H1 (cell line): ENCODE data around the gene AHDC1. TPM values are rescaled to one million over a fixed set of nuclear protein-coding genes. Genes with fewer than 3 reads are reported as not detected.

ENCODE experiments used
- CTCF ChIA-PET: fragments of 300-600 bp; sonication (Branson Sonifier 250); formaldehyde crosslinking; loops from one replicate; lab custom pipeline; 2021; ENCODE audit not compliant: partially characterized antibody; lab: Charles Lee
- POLR2A ChIA-PET: fragments of 300-600 bp; sonication (Branson Sonifier 250); formaldehyde crosslinking; loops from one replicate; lab custom pipeline; 2021; ENCODE audit warnings: inconsistent platforms; ENCODE audit not compliant: partially characterized antibody; lab: Charles Lee
- DNase-seq, 2 experiments: peaks; one replicate each; pipeline versions ENCODE4 v3.0.0 to v3.0.0-alpha.2; 2010 to 2022; ENCODE audit warnings: low spot score in 2 of 2, low read depth in 1 of 2, mixed read lengths in 1 of 2
- FAIRE-seq: peaks from 2 replicates; lab custom pipeline; 2011; peaks lifted over from hg19 to GRCh38; lab: Jason Lieb, UNC
- H2AFZ ChIP-seq: 2 replicates; pipeline ENCODE4 v1.8.1; 2012; ENCODE audit warnings: low read length, inconsistent platforms
- H2AK5ac ChIP-seq: 2 replicates; pipeline ENCODE4 v1.6.1; 2013; ENCODE audit warnings: low read depth, low read length
- H2BK120ac ChIP-seq: replicated peaks from 2 replicates; pipeline ENCODE3; 2013; ENCODE audit warnings: low read depth, low read length, inconsistent platforms
- H2BK12ac ChIP-seq: 2 replicates; pipeline ENCODE4 v1.6.1; 2013; ENCODE audit warnings: low read depth, low read length
- H2BK15ac ChIP-seq: 2 replicates; pipeline ENCODE4 v1.6.1; 2013; ENCODE audit warnings: low read length
- H2BK20ac ChIP-seq: 2 replicates; pipeline ENCODE4 v1.6.1; 2013; ENCODE audit warnings: low read length
- H2BK5ac ChIP-seq: 2 replicates; pipeline ENCODE4 v1.6.1; 2013; ENCODE audit warnings: low read depth, low read length
- H3K14ac ChIP-seq: 2 replicates; pipeline ENCODE4 v1.6.1; 2013; ENCODE audit warnings: inconsistent platforms; ENCODE audit not compliant: insufficient read length
- H3K18ac ChIP-seq: 2 replicates; pipeline ENCODE4 v1.6.1; 2013; ENCODE audit warnings: low read length; ENCODE audit errors: extremely low read depth
- H3K23ac ChIP-seq: 2 replicates; pipeline ENCODE4 v1.6.1; 2013; ENCODE audit warnings: inconsistent platforms; ENCODE audit not compliant: insufficient read length
- H3K23me2 ChIP-seq: 2 replicates; pipeline ENCODE4 v1.6.1; 2013; ENCODE audit warnings: low read depth, low read length
- H3K27ac ChIP-seq: 2 replicates; pipeline ENCODE4 v1.6.1; 2011; ENCODE audit warnings: low read depth, low read length, inconsistent platforms
- H3K27me3 ChIP-seq, 4 experiments: replicated peaks in 1 of 4; 1 replicate in 1 of 4; 2 replicates in 3 of 4; pipeline versions ENCODE4 v1.6.1 to v1.8.1; 2011 to 2013; ENCODE audit warnings: low read length in 3 of 4, mild to moderate bottlenecking in 3 of 4, inconsistent platforms in 2 of 4, mixed read lengths in 2 of 4, moderate library complexity in 1 of 4; ENCODE audit not compliant: control insufficient read depth in 3 of 4, insufficient read depth in 3 of 4; ENCODE audit errors: extremely low read depth in 1 of 4
- H3K36me3 ChIP-seq, 4 experiments: 2 replicates each; pipeline versions ENCODE4 v1.6.1 to v1.8.1; 2011 to 2013; ENCODE audit warnings: mild to moderate bottlenecking in 4 of 4, low read length in 3 of 4, moderate library complexity in 2 of 4, control low read depth in 1 of 4, inconsistent platforms in 1 of 4; ENCODE audit not compliant: insufficient read depth in 4 of 4, control insufficient read depth in 2 of 4
- H3K4ac ChIP-seq: replicated peaks from 2 replicates; pipeline ENCODE3; 2013; ENCODE audit warnings: low read length, low read depth, mixed read lengths, inconsistent platforms; ENCODE audit not compliant: insufficient read length
- H3K4me1 ChIP-seq, 4 experiments: replicated peaks in 1 of 4; 1 replicate in 1 of 4; 2 replicates in 3 of 4; pipeline versions ENCODE4 v1.6.1 to v1.8.1; 2011 to 2013; ENCODE audit warnings: low read length in 3 of 4, inconsistent platforms in 2 of 4, mixed read lengths in 1 of 4; ENCODE audit not compliant: insufficient read depth in 4 of 4, control insufficient read depth in 3 of 4
- H3K4me2 ChIP-seq, 2 experiments: 2 replicates each; pipeline versions ENCODE4 v1.6.1 to v1.8.1; 2011 to 2013; ENCODE audit warnings: low read depth in 2 of 2, low read length in 2 of 2, control low read depth in 1 of 2, inconsistent platforms in 1 of 2, mild to moderate bottlenecking in 1 of 2; ENCODE audit not compliant: insufficient read depth in 1 of 2
- H3K4me3 ChIP-seq, 4 experiments: fragments of 200-600, 300-600 bp in 1 of 4; sonication (generic), shearing (Covaris generic), sonication (Bioruptor Twin) in 1 of 4; 2 replicates each; pipeline versions ENCODE4 v1.5.1 to v1.8.1; 2011 to 2016; ENCODE audit warnings: low read length in 4 of 4, low read depth in 3 of 4, control low read depth in 2 of 4, inconsistent platforms in 2 of 4, mild to moderate bottlenecking in 2 of 4, mixed read lengths in 1 of 4, moderate library complexity in 1 of 4; ENCODE audit not compliant: insufficient read depth in 2 of 4; ENCODE audit errors: extremely low read depth in 1 of 4
- H3K56ac ChIP-seq: replicated peaks from 2 replicates; pipeline ENCODE3; 2013; ENCODE audit warnings: low read depth, mild to moderate bottlenecking, mixed read lengths, low read length, inconsistent platforms; ENCODE audit not compliant: insufficient read length
- H3K79me1 ChIP-seq: 2 replicates; pipeline ENCODE4 v1.6.1; 2013; ENCODE audit warnings: low read depth, low read length, control low read depth
- H3K79me2 ChIP-seq, 2 experiments: 2 replicates each; pipeline versions ENCODE4 v1.6.1 to v1.8.1; 2012 to 2013; ENCODE audit warnings: low read length in 2 of 2, mild to moderate bottlenecking in 2 of 2, inconsistent platforms in 1 of 2; ENCODE audit not compliant: insufficient read depth in 2 of 2, control insufficient read depth in 1 of 2
- H3K9ac ChIP-seq, 4 experiments: replicated peaks in 1 of 4; 1 replicate in 1 of 4; 2 replicates in 3 of 4; pipeline versions ENCODE4 v1.6.1 to v1.8.1; 2011 to 2013; ENCODE audit warnings: low read depth in 3 of 4, low read length in 3 of 4, control low read depth in 2 of 4, mild to moderate bottlenecking in 2 of 4, moderate library complexity in 2 of 4, inconsistent platforms in 1 of 4; ENCODE audit errors: extremely low read depth in 1 of 4
- H3K9me3 ChIP-seq, 2 experiments: 2 replicates each; pipeline versions ENCODE4 v1.6.1 to v1.8.1; 2012 to 2013; ENCODE audit warnings: mild to moderate bottlenecking in 2 of 2, moderate library complexity in 2 of 2, control low read depth in 1 of 2, inconsistent platforms in 1 of 2, low read depth in 1 of 2, low read length in 1 of 2, mixed read lengths in 1 of 2; ENCODE audit not compliant: insufficient read depth in 2 of 2
- H4K20me1 ChIP-seq, 2 experiments: replicated peaks in 1 of 2; 2 replicates each; pipeline versions ENCODE3 to v1.8.1; 2011 to 2013; ENCODE audit warnings: inconsistent platforms in 2 of 2, low read length in 2 of 2, mild to moderate bottlenecking in 1 of 2; ENCODE audit not compliant: insufficient read depth in 2 of 2, control insufficient read depth in 1 of 2
- H4K5ac ChIP-seq: 2 replicates; pipeline ENCODE4 v1.6.1; 2013; ENCODE audit warnings: low read length, low read depth, mixed read lengths, inconsistent platforms; ENCODE audit not compliant: insufficient read length
- H4K8ac ChIP-seq: 2 replicates; pipeline ENCODE4 v1.8.0; 2013; ENCODE audit warnings: mild to moderate bottlenecking, moderate library complexity, low read length, inconsistent platforms; ENCODE audit not compliant: insufficient read depth; ENCODE audit errors: extremely low read depth
- H4K91ac ChIP-seq: replicated peaks from 2 replicates; pipeline ENCODE3; 2013; ENCODE audit warnings: low read length, mixed read lengths, inconsistent platforms; ENCODE audit not compliant: insufficient read length
- RNF2 ChIP-seq: fragments of 200-900, 300-1000 bp; sonication (generic); IDR thresholded peaks from 2 replicates; pipeline ENCODE4 v1.7.1; 2016; ENCODE audit warnings: borderline replicate concordance, low read depth, mild to moderate bottlenecking, antibody characterized with exemption, low read length; ENCODE audit not compliant: poor library complexity, severe bottlenecking; ENCODE audit errors: missing control alignments
- WGBS, 2 experiments: shearing (Covaris generic) in 1 of 2; methylation state at CpG; one replicate each; pipeline versions ENCODE4 v1.1.6 to v1.1.7; 2013 to 2015; ENCODE audit warnings: low lambda C conversion rate in 2 of 2, mixed read lengths in 2 of 2, inconsistent platforms in 1 of 2, low coverage in 1 of 2, missing lambda C conversion rate in 1 of 2; ENCODE audit not compliant: insufficient replicate concordance in 2 of 2, insufficient coverage in 1 of 2, insufficient read length in 1 of 2; ENCODE audit errors: extremely low coverage in 1 of 2, missing lambda C conversion rate in 1 of 2; 5-methylcytosine and 5-hydroxymethylcytosine counted together
- polyA plus RNA-seq, 7 experiments: library from polyadenylated mRNA; depleted of rRNA in 3 of 7; stranded (reverse) in 5 of 7; unstranded in 2 of 7; fragments of >200 nt in 5 of 7; fragments of 200-250 nt in 2 of 7; gene quantifications; 1 replicate in 5 of 7; 2 replicates in 1 of 7; 4 replicates in 1 of 7; pipeline versions ENCODE4 v1.2.1 to v1.2.3, GENCODE V29; 2011 to 2013; ENCODE audit warnings: missing spikeins in 2 of 7, mixed read lengths in 2 of 7
- total RNA-seq: library from RNA; stranded (reverse); fragmentation: NEBNext Ultra II Directional; extraction: Animal tissue kit (Norgen Biotek cat#: 25700); gene quantifications from 2 replicates; pipeline ENCODE4 v1.2.1, GENCODE V29; 2021

The AHDC1 gene
- total and polyA plus RNA-seq, 2 of the 8 experiments (the other 6 are each of a cell fraction or from before 2014, with no cell fraction given): 4.4 to 35.1 TPM

GRCh38 chr1:27545271-27545670, 58.7 kb downstream of the AHDC1 start:
- Histone ChIP-seq H2BK120ac (no peak overlapping the region), H4K20me1 (peaks cover 0 to 1% of the 10 kb centered on the region in 2 experiments), H3K4me1 (peaks cover 0 to 7% (median 4%) of the 10 kb centered on the region in 4 experiments; a peak in 5 of 7 replicates), H3K27me3 (no peaks in the 10 kb centered on the region), H4K5ac (no peak overlapping the region), H2BK12ac (no peak overlapping the region), H3K36me3 (peaks cover 7 to 27% (median 11%) of the 10 kb centered on the region in 4 experiments; a peak in 6 of 8 replicates), H2AFZ (no peak overlapping the region), H2BK20ac (no peak overlapping the region), H3K14ac (no peak overlapping the region), H3K4me3 (no peak overlapping the region), H2BK15ac (no peak overlapping the region), H3K23ac (no peak overlapping the region), H3K4ac (no peak overlapping the region), H3K4me2 (no peak overlapping the region), H3K27ac (no peak overlapping the region), H3K18ac (no peak overlapping the region), H3K79me2 (no peaks in the 10 kb centered on the region), H4K91ac (no peak overlapping the region), H2BK5ac (no peak overlapping the region), H3K9me3 (no peaks in the 10 kb centered on the region), H3K23me2 (no peaks in the 10 kb centered on the region), H4K8ac (no peak overlapping the region; the same call in 1 of the 2 replicates), H3K56ac (no peak overlapping the region), H2AK5ac (no peak overlapping the region), H3K79me1 (no peaks in the 10 kb centered on the region; the same call in 1 of the 2 replicates), H3K9ac (no peak overlapping the region)
- ChIA-PET POLR2A (interaction anchor here (0.6 to 1.3 kb wide), 3 partner anchors 10 to 14 kb away, joined by 3 read pairs; no protein-coding TSS in a partner anchor), CTCF (interaction anchor here (1.0 to 56.1 kb wide), 8 partner anchors 2 to 132 kb away, joined by 3 to 1807 read pairs (median 436); partner anchors contain the start of gene AHDC1)
- DNase-seq (no peak), FAIRE-seq (no peak)
- 92% methylated on average over 5 of the region's 5 CpGs; no CpG with 5 or more reads in 1 of the 2 experiments for WGBS, 2 experiments
- no peak for TF ChIP-seq RNF2
